Tibial nerve (tissue), 4 donors: ENCODE measurements around the gene IL9R. TPM values are rescaled to one million over a fixed set of nuclear protein-coding genes. Genes with fewer than 3 reads are reported as not detected.

Source experiments
- DNase-seq, 2 donors: peaks; one replicate each; pipeline ENCODE4 v3.0.0-alpha.2; 2019; ENCODE audit warnings: low spot score in 2 of 2
- H3K27ac ChIP-seq, 4 donors: fragments of 200-600 bp; sonication (generic) in 3 of 4; one replicate each; pipeline ENCODE4 v1.5.1; 2017 to 2019; ENCODE audit warnings: mild to moderate bottlenecking in 1 of 4
- H3K27me3 ChIP-seq, 2 donors: fragments of 200-600 bp; sonication (generic) in 1 of 2; one replicate each; pipeline versions ENCODE4 v1.5.1 to v1.6.0; 2017 to 2019
- H3K36me3 ChIP-seq, 3 donors: fragments of 200-600 bp; sonication (generic); one replicate each; pipeline ENCODE4 v1.5.1; 2018 to 2019
- H3K4me1 ChIP-seq, 4 donors: fragments of 200-600 bp; sonication (generic) in 3 of 4; one replicate each; pipeline ENCODE4 v1.5.1; 2017 to 2019
- H3K4me3 ChIP-seq, 4 donors: fragments of 200-600 bp; sonication (generic) in 3 of 4; one replicate each; pipeline ENCODE4 v1.5.1; 2017 to 2019; ENCODE audit warnings: mild to moderate bottlenecking in 1 of 4, moderate library complexity in 1 of 4
- H3K9me3 ChIP-seq, 4 donors: fragments of 200-600 bp; sonication (generic) in 3 of 4; one replicate each; pipeline ENCODE4 v1.5.1; 2017 to 2019
- EP300 ChIP-seq, 2 donors: sonication (generic); formaldehyde crosslinking; IDR thresholded peaks; one replicate each; pipeline ENCODE4 v1.6.1; 2017; ENCODE audit warnings: antibody characterized with exemption in 2 of 2, mild to moderate bottlenecking in 1 of 2
- POLR2A ChIP-seq, 2 donors: fragments of 450-650 bp; IDR thresholded peaks; one replicate each; pipeline ENCODE4 v1.6.1; 2017; ENCODE audit warnings: antibody characterized with exemption in 2 of 2, mild to moderate bottlenecking in 2 of 2, moderate library complexity in 2 of 2
- WGBS, 2 donors: methylation state at CpG; one replicate each; pipeline ENCODE4 v1.1.5; 2018; 5-methylcytosine and 5-hydroxymethylcytosine counted together
- total RNA-seq, 4 donors: library from RNA; depleted of rRNA; stranded (reverse); fragments of >200 nt; gene quantifications; one replicate each; pipeline ENCODE4 v1.1.0, GENCODE V29; 2016
- TF ChIP-seq, protein P1 (sequence below), 5 experiments: fragments of 200-600 bp in 3 of 5; fragments of 450-650 bp in 2 of 5; sonication (generic) in 3 of 5; IDR thresholded peaks; one replicate each; pipeline ENCODE4 v1.5.1; 2016 to 2019; ENCODE audit warnings: antibody characterized with exemption in 5 of 5, mild to moderate bottlenecking in 3 of 5, moderate library complexity in 2 of 5

Gene IL9R
- total RNA-seq, 4 donors from 2014 or later = 0.39 to 0.44 TPM; not detected in 2

DNA sequence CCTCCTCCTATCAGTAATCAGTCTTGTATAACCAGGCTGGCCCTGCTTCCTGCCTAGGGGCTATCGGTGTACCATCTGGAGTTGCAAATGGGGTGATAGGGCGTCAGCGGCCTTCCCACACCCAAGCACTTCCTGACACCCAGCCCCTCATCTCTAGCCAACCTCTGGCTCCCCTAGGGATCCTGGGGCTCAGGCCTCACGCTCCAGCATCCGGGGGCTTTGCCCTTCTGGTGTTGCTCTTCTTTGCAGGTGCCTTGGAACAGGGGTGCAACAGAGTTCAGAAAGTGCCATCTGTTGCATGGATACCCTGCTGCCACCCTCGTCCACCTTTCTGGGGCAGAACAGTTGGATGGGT is 4.1 kb downstream of the IL9R start:
- Histone ChIP-seq H3K4me1 (no peaks in the 10 kb centered on the region), H3K9me3 (no peaks in the 10 kb centered on the region), H3K27me3 (no peaks in the 10 kb centered on the region), H3K27ac (no peak overlapping the region), H3K4me3 (no peak overlapping the region), H3K36me3 (no peaks in the 10 kb centered on the region)
- TF ChIP-seq, protein P1, sequence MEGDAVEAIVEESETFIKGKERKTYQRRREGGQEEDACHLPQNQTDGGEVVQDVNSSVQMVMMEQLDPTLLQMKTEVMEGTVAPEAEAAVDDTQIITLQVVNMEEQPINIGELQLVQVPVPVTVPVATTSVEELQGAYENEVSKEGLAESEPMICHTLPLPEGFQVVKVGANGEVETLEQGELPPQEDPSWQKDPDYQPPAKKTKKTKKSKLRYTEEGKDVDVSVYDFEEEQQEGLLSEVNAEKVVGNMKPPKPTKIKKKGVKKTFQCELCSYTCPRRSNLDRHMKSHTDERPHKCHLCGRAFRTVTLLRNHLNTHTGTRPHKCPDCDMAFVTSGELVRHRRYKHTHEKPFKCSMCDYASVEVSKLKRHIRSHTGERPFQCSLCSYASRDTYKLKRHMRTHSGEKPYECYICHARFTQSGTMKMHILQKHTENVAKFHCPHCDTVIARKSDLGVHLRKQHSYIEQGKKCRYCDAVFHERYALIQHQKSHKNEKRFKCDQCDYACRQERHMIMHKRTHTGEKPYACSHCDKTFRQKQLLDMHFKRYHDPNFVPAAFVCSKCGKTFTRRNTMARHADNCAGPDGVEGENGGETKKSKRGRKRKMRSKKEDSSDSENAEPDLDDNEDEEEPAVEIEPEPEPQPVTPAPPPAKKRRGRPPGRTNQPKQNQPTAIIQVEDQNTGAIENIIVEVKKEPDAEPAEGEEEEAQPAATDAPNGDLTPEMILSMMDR (IDR thresholded peaks at IDR 0.05) = no peak
- TF ChIP-seq POLR2A (IDR thresholded peaks at IDR 0.05) (no peak), EP300 (IDR thresholded peaks at IDR 0.05) (no peak)
- no peak for DNase-seq
- 65 to 73% methylated on average over 6 of the region's 6 CpGs for WGBS, 2 donors

GRCh38 chrX:156002507-156002906 is 5.0 kb downstream of the IL9R start:
- H3K4me3 ChIP-seq = no peak overlapping the region
- H3K36me3 ChIP-seq = no peaks in the 10 kb centered on the region
- no peak overlapping the region for H3K27ac ChIP-seq
- no peaks in the 10 kb centered on the region for H3K9me3 ChIP-seq
- 62 to 97% methylated on average over 3 of the region's 3 CpGs for WGBS, 2 donors
- no peaks in the 10 kb centered on the region for H3K27me3 ChIP-seq
- H3K4me1 ChIP-seq = no peaks in the 10 kb centered on the region
- no peak for DNase-seq
- no peak for TF ChIP-seq EP300 (IDR thresholded peaks at IDR 0.05)

GRCh38 chrX:156003486-156004185 is 6.1 kb downstream of the IL9R start:
- TF ChIP-seq POLR2A (IDR thresholded peaks at IDR 0.05) (no peak), EP300 (IDR thresholded peaks at IDR 0.05) (no peak)
- TF ChIP-seq, protein P1 (IDR thresholded peaks at IDR 0.05) = no peak
- no peaks in the 10 kb centered on the region for H3K4me1 ChIP-seq
- DNase-seq = no peak
- no peak overlapping the region for H3K4me3 ChIP-seq
- WGBS, 2 donors = 79 to 84% methylated on average over 11 to 13 of the region's 14 CpGs
- no peaks in the 10 kb centered on the region for H3K36me3 ChIP-seq
- no peaks in the 10 kb centered on the region for H3K9me3 ChIP-seq
- no peaks in the 10 kb centered on the region for H3K27me3 ChIP-seq
- H3K27ac ChIP-seq = no peak overlapping the region

DNA sequence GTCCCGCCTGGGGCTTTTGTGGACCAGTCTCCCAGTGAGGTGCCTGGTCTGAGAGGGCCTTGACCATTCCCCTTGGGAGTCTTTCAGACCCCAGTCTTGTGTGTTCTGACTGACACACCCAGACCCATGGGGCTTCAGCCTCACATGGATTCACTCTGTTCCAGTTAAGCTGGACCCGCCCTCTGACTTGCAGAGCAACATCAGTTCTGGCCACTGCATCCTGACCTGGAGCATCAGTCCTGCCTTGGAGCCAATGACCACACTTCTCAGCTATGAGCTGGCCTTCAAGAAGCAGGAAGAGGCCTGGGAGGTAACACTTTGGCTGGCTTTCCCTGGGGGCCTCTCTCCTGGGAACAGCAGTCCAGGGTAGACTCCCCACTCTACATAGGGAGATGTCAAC is 6.8 kb downstream of the IL9R start:
- DNase-seq = no peak

GRCh38 chrX:156004740-156005139 is 7.2 kb downstream of the IL9R start:
- H3K9me3 ChIP-seq = no peaks in the 10 kb centered on the region
- H3K27ac ChIP-seq = no peak overlapping the region
- H3K27me3 ChIP-seq = no peaks in the 10 kb centered on the region
- whole genome bisulfite sequencing, 2 donors = 86 to 92% methylated on average over 3 of the region's 3 CpGs
- no peaks in the 10 kb centered on the region for H3K4me1 ChIP-seq
- TF ChIP-seq EP300 (IDR thresholded peaks at IDR 0.05) (no peak), POLR2A (IDR thresholded peaks at IDR 0.05) (no peak)
- TF ChIP-seq, protein P1 (IDR thresholded peaks at IDR 0.05) = no peak
- no peaks in the 10 kb centered on the region for H3K36me3 ChIP-seq
- H3K4me3 ChIP-seq = no peak overlapping the region
- no peak for DNase-seq

More for the DNA sequence above, 6.8 kb downstream of the IL9R start:
- H3K27ac ChIP-seq = no peak overlapping the region
- H3K36me3 ChIP-seq = no peaks in the 10 kb centered on the region
- H3K4me3 ChIP-seq = no peak overlapping the region
- no peaks in the 10 kb centered on the region for H3K9me3 ChIP-seq
- no peaks in the 10 kb centered on the region for H3K4me1 ChIP-seq
- H3K27me3 ChIP-seq = no peaks in the 10 kb centered on the region
- 68 to 79% methylated on average over 2 of the region's 2 CpGs for WGBS, 2 donors
- TF ChIP-seq, protein P1 (IDR thresholded peaks at IDR 0.05) = no peak
- TF ChIP-seq EP300 (IDR thresholded peaks at IDR 0.05) = no peak
- no peak for TF ChIP-seq POLR2A (IDR thresholded peaks at IDR 0.05)
